ENCODE results near the gene KCNK5.

KCNK5 gene

DNA sequence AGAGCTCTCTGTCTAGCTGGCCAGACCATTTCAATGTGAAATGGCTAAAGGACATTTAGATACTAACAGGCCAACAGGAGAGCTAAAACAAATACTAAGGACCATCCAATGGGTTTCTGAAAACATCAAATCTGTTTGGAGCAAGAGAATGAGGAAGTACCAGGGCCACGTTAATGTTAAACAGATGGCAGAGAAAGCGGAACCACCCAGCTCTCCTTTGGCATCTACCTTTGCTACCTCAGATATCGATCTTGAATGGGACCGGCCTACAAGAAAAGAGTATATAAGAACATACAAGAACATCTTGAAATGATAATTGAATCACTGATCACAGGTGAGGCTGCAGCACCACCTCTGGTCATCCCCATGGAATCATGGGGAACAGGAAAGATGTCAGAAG is 31.8 kb downstream of the KCNK5 start:
- no peak for DNase-seq

DNA sequence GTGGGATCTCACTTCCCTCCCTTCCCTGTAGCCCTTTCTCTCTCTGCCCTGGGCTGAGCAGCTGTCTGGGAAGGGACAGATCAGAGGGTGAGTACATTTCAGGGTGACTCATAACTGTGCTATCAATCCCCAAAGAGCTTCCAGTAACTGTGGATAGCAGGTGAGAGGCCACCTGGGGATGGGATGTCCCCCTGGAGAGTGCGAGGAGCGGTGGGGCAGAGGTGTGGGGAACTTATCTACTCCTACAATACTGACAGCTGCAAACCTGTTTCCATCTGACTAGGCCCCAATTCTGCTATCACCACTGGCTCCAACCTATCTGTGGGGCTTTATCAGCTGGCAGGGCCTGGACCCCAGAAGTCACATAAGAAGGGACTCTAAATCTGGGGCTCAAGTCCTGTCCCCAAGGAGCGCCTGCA is 32.6 kb downstream of the KCNK5 start:
- no peak for DNase-seq

DNA sequence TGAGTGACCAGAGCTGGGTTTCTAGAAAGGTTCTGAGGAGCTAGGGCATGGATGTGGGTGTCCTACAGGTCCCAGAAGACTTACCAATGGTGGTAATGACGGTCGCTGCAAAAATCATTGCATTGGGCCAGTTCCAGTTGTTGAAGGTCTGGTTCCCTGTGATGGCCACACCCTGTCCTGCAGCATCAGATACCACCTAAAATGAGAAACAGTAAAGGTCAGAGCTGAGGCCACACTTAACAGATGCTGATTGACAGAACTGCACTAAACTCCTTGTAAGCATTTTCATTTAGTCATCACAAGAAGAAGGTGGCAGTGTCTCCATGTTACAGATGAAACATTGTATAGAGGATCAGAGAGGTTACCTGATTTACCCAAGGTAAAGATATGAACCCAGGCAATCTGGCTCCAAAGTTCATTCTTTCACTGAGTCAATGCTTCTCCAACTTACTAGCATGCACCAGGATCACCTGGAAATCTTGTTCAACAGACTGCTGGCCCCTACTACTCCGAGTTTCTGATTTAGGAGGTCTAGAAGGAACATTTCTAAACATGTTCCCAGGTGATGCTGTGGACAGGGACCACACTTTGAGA is 33.4 kb downstream of the KCNK5 start:
- DNase-seq = no peak

DNA sequence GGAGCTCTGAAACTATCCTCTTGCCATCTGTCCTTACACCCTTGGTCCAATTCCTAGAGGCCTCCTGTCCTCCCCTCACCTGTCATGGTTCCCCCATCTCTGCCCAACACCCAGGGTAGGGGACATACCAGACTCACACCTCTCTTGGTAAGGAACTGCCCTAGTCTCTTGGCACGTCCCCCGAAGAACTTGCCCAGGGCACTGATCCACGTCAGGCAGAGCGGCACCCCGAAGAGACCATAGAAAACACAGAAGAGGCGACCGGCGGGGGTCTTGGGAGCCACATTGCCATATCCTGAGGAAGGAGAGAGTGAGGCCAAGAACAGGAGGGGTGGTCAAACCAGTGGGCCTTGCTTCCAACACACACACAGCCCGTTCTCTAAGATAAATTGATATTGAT is 34.8 kb downstream of the KCNK5 start:
- no peak for DNase-seq

DNA sequence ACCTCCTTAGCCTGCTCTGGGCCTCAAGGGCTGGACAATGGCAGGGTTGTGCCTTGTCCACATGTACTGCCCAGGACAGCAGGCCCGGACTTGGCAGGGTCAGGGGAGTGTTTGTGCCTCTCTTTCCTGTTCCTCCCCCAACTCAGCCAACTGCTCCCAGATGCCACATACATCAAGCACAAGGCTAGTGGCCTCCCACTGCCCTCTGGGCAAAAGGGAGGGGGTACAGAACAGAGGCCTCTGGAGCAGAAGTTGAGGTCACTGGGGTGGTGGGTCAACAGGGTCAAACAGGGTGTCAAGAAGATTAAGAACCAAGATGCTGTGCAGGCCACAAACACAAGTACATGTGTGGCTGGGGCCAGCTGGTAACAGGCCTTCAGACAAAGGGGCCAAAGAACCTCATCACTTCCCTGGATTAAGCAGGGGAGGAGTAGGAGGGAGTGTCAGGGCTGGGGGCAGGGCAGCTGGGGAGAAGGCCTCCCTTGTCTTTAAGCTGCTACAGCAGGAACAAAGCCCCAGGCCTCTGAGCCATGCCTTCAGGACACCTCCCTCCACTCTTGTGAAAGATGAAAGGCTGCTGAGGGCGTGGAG is 36.0 kb downstream of the KCNK5 start:
- DNase-seq = no peak

DNA sequence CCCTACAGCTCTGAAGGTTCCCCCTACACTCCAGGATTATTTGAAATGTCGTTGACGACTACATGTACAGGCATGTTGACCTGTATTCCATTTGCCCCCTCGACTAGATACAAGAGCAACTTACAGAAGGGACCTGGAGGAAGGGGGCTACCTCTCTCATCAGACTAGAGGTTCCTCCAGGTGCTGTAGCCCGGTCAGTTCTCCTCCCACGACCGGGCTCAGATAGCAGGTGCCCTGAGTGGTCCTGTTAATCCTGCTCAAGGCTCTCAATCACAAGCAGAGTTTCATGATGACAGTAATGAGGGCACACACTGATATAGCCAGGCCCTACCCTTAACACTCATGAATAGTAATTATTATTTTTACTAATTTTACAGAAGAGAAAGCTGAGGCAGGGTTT is 36.5 kb downstream of the KCNK5 start:
- no peak for DNase-seq

DNA sequence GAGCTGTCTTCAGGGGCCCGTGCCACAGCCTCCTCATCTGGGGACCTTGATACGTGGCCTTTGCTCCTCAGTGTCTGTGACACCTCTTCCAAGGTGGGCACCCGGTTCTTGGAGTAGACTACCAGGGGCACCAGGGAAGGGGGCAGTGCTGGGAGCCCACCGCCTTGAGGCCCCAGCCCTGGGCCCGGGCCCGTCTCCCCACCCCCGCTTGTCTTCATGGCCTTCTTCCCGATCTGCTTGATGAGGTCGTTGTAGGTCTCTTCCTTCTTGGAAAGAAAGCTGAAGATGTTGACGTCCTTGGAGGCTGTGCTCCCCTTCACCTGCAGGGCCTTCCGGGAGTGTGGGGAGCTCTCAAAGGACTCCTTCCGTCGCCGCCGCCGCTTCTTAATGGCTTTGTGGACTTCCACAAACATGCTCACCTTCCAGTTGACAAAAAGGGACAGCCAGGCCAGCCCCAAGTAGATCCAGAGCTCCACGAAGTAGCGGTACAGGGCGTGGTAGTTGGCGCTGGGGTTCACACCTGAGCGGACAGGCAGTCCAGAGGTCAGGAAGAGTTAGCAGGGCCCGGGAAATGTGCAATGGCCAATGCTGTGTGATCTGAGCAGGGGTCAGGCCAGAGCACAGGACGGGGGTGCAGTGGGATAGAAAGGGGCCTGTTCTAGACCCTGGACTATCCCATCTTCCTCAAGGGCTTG is 37.9 kb downstream of the KCNK5 start:
- no peak for DNase-seq

DNA sequence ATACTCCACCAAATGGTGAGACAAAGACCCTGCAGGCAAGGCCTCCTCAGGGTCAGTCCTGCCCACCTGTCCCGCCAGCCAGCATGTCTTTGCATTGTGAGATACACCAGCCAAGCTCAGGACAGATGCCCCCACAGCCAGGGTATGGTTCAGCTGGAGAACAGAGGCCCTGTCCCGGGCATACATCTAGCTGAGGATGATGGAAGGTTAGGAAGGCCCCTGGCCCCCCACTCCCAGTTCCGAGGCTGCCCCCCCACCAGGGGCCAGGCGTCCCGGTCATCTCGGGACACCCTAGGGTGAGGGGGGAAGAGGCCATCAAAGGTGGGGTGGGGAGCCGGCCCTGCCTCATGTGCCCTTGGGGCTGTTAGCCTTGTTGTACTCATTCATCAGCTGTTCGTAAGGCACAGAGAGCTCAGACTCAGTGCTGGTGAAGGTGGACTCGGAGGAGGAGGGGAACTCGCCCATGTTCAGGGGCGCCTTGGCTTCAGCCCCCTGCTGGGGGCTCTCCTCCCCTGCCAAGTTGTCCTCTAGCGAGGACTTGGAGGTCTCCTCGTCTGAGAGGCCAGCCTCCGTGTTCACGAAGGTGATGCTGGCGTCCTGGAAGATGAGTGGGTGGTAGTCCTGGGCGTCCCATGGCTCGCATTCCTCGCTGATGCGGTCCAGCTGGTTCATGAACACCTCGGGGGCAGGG is 38.6 kb downstream of the KCNK5 start:
- no peak for DNase-seq

DNA sequence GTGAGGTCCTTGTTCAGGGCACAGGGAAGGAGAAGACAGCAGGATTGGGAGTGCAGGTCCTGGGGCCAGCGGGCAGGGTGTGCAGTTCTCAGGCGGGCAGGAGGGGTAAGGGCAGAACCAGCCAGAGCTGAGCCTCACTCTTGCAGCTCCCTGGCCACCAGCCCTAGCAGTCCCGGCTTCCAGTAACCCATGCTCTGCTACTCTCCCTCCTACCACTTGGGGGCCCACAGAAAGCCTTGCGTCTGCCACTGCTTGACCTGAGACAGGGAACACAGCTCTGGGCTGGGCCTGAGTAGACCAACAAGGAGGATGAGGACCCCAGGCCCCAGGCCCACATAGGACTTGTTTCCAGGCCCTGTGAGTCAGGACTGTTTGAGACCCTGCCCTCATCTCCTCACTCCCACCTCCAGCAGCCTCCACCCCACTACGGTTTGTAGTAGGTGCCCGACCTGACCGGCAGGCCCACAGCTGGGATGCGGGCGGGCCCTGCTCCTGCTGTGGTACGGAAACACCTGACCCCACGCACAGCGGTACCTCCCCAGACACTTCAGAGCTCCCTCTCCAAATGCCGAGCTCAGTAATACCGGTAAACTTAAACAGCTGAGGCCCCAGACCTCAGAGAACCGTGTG is 39.2 kb downstream of the KCNK5 start:
- DNase-seq = no peak

DNA sequence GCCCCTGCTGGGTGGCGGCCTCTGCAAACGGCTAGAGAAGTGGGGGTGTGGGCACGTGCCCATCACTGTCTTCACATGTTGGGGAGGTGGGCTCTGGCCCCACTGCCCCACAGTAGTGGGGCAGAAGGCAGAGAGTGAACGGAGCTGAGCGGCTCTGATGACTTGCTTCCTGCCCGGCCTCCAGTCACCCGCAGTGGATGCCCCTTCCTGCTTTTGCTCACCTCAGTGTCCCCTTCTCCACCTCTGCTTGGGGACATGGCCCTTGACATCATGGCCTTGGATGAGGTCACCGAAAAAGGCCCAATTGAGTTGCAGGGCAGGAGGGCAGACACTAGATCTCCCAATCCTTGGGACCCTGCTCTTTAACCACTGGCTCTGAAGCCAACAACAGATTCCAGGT is 40.1 kb downstream of the KCNK5 start:
- no peak for DNase-seq

DNA sequence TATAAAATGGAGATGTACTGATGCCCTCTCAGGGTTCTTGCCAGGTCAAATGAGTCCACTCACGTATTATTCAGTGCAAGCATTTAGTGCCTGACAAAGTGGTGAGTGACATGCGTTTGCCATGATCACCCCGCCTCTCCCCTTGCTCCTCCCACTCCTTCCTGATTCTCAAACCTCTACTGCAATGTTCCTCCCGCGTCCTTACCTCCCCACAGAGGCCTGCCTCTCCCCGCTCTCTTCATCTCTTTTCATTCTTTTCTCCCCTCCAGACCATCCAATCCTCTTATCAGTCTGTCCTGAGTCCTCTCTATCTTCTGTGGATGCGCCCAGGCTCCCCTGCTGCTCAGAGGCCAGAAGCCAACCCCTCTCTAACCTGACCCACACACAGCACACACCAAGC is 40.7 kb downstream of the KCNK5 start:
- DNase-seq = no peak

DNA sequence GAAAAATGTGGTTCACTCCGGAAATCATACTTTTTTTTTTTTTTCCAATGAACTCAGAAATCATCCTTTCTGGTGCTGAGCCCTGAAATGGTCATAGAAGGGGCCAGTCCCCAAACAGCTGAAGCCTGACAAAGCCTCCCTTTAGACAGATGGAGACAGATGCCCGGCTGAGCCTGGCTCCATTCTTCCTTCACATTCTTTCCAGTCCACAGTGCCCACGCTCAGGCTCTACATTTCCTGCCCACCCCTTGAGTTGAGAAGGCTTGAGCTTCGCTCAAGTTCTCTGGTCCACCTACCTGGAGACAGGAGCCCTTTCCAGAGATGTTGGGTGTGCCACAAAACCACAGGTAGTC is 41.2 kb downstream of the KCNK5 start:
- no peak for DNase-seq

DNA sequence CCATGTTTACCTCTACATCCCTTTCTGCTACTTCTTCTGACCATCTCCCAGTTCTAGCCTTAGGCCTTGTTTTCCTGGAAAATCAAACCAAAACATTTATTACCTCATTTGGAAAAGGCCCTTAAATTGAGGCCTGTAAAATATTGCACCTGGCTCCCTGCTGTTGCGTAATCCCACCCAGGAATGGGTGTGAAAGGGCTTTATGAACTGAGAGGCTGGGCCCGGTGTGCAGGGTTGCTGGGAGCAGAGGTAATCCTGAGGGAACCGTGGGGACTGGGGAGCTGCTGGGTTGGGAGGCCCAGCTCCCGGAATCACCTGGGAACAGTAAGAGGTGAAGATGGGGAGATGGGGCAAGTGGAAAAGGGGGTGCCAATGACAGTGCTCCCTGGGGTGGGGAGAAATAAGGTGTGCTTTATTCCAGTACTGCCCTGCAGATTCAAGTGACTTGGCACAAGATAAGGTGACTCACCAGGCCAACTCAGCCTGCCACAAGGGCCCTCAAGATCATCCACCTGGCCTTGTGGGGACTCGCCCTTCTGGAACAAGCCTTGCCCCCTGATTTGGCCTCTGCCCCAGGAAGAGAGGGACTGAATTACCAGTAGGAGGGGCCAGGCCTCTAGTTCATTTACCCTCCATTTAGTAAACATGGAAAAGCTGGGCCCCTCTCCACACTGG is 44.2 kb downstream of the KCNK5 start:
- DNase-seq = no peak

DNA sequence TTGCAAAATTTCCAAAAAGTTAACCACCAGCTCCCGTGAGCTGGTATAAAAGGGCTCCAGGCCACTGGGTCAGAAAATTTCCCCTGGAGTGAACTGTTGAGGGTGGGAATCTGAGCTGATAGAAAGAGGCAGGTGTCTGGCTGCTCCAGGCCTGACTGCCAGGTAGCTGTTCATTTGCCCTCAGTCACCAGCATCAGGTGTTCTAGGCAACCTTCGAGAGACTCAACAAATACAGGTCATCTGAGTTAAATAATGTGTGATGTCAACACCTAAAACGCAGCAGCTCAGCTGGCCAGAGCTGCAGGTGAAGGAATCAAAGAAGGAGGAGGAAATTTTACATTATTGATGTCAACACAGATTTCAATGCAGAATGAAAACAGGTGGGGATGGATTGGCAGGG is 46.7 kb downstream of the KCNK5 start:
- no peak for DNase-seq

DNA sequence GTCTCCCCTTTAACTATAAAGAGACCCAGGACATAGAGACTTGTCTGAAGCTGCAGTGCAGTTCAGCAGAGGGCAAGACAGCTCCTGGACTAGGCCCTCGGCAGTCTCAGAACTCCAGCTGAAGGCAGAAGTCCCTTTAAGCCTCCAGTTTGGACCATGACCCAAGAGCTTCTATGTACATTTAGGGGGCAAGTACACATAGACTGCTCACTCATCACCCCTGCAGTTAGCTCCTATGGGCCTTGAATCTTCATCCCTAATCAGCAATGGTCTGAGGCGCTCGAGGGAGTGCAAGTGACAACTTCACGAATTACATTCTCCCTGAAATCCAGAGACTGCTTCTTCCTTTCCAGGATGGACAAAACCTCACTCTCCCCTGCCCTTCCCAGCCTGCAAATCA is 47.4 kb downstream of the KCNK5 start:
- no peak for DNase-seq

DNA sequence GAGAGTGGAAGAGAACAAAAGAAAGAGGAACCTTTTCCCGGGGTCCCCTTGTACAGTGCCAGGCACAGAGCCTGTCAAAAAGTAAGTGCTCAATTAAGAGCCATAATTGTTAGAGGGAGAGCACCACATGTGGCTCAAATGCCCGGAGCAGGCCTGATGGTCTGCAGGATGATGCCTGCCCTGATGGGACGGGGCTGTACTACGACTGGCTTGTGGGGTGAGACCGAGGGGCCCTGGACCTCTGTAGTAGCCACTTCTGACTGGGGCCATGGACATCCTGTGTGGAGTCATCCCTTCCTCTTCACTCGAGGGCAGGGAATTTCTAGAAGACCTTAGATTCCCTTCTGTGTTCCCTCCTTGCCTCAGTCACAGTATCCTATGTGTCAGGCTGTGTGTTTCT is 47.9 kb downstream of the KCNK5 start:
- no peak for DNase-seq

DNA sequence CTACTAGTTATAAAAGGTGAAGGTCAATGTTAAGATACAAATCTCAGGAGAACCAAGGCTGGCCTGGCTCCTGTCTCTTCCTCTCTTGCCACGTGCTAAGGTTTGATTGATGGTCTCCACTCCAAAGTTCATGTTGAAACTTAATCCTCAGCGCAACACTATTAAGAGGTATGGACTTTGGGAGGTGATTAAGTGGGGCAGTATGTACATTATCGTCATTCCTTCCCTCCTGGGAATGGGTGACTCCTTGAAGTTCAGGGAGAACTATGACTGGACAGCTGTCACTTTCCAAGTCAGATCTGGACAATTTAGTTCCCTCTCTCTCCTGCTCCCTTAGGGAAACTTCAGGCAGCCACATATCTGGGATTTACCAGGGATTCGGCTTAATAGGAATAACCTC is 50.5 kb downstream of the KCNK5 start:
- DNase-seq = no peak

DNA sequence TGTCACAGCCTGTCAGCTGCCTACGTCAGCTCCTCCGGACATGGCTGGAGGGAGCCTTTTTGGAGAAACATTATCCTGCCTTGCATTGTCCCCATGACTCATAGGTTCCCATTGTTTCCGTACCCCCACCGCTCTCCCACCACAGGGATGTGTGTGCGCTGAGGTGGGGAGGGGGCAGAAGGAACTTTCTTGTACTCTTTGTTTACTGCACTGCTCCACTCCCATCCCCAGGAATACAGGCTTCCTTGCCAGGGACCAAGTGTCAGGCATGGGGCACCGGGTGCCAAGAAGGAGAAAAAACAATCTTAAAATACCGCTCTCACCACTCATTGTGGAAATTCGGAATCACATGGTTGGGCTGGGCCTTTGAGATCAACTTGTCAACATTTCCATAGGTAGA is 51.0 kb downstream of the KCNK5 start:
- DNase-seq = no peak

DNA sequence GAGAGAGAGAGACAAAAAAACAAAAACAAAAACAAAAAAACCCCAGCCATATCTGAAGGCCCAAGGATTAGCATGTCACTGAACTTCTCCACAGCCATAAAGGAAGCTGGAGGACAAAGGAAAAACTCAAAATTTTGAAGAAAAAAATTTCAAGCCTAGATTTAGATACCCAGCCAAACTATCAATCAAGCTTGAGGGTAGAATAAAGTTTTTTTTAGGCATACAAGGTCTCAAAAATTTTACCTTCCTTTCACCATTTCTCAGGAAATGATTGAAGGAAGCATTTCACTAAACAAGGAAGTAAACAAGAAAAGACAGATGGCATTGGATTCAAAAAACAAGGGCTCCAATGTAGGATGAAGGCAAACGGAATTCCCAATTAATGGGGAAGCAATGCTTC is 52.1 kb downstream of the KCNK5 start:
- no peak for DNase-seq

DNA sequence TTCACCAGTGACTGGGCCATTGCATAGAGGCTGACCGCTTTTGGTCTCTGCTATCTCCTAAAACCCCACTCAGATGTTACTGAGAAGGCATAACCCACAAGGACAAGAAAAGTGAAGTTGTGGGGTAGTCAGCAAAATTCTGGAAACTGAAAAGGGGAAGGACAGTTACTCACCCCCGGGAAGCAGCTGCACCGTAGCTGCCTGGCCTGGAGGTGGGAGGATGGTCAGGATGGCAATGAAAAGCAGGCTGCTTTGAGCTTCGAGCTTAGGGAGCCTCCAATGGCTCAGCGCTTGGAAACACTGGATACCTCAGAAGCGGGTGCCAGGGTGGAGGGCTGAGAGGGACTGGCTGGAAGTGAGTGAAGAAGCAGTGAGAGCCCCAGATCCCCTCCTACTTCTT is 56.0 kb downstream of the KCNK5 start:
- DNase-seq = no peak

DNA sequence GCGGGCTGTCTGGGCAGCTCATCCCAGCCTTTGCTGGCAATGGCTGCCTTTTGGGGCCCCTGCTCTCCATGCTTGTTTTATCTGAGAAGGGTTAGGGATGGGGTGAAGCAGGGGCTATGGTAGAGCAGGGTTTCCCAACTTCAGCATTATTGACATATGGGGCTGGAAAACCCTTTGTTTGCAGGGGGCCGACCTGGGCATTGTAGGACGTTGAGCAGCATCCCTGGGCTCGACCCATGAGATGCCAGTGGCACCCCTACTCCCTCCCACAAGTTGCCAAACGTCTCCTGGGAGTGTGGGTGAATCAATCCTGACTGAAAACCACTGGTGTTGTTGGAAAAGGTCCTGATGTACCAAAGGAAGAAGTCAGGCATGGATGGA is 56.9 kb downstream of the KCNK5 start:
- no peak for DNase-seq

DNA sequence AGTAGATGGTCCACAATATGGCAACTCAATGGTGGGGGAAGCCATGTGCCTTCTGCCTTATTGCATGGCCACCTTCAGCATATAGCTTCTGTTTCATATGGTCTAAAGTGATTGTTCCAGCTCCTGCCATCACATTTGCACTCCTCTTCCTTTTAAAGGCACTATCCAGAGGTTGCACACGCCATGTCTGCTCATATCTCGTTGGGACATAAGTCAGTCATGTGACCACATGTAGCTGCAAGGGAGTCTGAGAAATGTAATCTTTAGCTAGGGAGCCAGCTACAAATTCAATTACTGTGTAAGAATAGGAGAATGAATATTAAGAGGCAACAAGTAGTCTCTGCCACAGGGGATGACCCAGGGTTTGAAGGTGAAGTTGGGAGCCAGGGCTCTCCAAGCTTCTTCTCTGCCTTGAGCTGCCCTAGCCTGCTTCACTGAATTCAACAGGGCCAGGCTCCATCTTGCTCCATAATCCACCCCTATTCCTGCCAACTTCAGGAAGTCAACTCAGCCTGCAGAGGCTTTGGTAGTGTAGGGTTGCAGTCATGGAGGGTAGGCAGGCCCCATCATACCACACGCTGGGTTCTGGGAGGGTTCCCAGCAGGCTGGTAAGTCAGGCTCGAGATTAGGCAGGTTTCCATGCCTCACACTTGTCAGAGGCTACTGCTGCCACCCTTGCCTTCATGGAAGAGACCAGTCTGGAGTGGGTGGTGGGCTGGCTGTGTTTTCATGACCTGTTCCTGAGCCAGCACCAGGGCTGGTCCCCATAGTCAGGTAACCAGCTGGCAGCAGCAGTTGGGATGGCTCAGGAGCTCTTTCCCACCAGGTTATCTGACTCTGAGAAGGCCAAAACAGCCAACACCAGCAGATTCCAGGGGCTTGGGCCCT is 57.5 kb downstream of the KCNK5 start:
- DNase-seq = no peak

Data from effector CD8-positive, alpha-beta T cell (primary cell).